Measurements from ENCODE around the gene C5AR1.

DNA sequence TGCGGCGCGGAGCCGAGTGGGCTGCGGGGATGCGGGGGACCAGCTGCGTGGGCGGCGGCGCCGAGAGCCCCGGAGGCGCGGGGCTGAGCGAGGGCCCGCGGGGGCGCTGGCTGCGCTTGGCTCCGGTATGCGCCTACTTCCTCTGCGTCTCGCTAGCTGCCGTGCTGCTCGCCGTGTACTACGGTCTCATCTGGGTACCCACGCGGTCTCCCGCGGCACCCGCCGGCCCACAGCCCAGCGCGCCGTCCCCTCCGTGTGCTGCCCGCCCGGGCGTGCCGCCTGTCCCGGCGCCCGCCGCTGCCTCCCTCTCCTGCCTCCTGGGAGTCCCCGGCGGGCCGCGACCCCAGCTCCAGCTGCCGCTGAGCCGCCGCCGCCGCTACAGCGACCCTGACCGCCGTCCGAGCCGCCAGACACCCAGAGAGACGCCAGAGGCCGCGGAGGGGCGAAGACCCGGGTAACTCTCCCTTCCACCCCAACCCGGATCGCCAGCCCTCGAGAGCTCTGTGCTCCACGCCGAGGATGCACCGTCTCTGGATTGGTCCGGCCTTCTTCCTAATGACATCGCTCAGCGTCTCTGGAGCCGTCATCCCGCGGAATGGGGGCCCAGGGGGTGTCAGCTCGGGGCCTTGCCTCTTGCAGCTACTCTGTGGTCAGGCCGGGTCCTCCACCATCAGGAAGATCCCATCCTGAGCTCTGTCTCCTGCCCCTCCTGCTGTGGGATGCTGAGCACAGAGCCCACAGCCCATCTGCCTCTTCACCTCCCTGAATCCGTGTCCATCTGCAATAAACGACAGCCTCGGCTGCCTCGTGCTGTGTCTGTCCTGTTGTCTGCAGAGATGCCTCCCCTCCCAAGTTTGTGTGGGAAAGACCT, 34.5 kb upstream of the C5AR1 start:
- TF ChIP-seq CTCF (IDR thresholded peaks at IDR 0.05): no peak
- TF ChIP-seq POLR2A (IDR thresholded peaks at IDR 0.05): no peak

All from Peyer's patch (tissue), 4 donors.